KMS-11 (cell line): ENCODE results near the gene STXBP3.

ENCODE experiments used
- H2AFZ ChIP-seq: fragments of 200-600 bp; sonication (generic); 2 replicates; pipeline ENCODE4 v1.6.1; 2016; ENCODE audit warnings: antibody characterized with exemption, mixed run types, low read depth
- H3K27ac ChIP-seq: fragments of 200-600 bp; sonication (generic); 2 replicates; pipeline ENCODE4 v1.6.1; 2016; ENCODE audit warnings: mild to moderate bottlenecking, mixed run types
- H3K27me3 ChIP-seq: fragments of 200-600 bp; sonication (generic); 2 replicates; pipeline ENCODE4 v1.6.1; 2017; ENCODE audit warnings: mild to moderate bottlenecking, low read depth, mixed run types, moderate library complexity; ENCODE audit not compliant: insufficient read depth
- H3K36me3 ChIP-seq: fragments of 200-600 bp; sonication (generic); 2 replicates; pipeline ENCODE4 v1.6.1; 2017; ENCODE audit warnings: mild to moderate bottlenecking, mixed run types; ENCODE audit not compliant: insufficient read depth
- H3K4me1 ChIP-seq: fragments of 200-600 bp; sonication (generic); 2 replicates; pipeline ENCODE4 v1.6.1; 2016; ENCODE audit warnings: mild to moderate bottlenecking, low read depth, mixed run types; ENCODE audit not compliant: poor library complexity, severe bottlenecking
- H3K4me2 ChIP-seq: fragments of 200-600 bp; sonication (generic); 2 replicates; pipeline ENCODE4 v1.7.0; 2016; ENCODE audit warnings: mild to moderate bottlenecking, mixed run types
- H3K4me3 ChIP-seq: fragments of 200-600 bp; sonication (generic); IDR thresholded peaks from 2 replicates; pipeline ENCODE4 v1.6.1; 2017; ENCODE audit warnings: low read depth, low read length, mixed read lengths; ENCODE audit not compliant: insufficient read depth
- H3K79me2 ChIP-seq: fragments of 200-600 bp; sonication (generic); 2 replicates; pipeline ENCODE4 v1.6.1; 2016; ENCODE audit warnings: low read depth, mixed run types; ENCODE audit not compliant: insufficient read depth
- H3K9ac ChIP-seq: fragments of 200-600 bp; sonication (generic); 2 replicates; pipeline ENCODE4 v1.6.1; 2016; ENCODE audit warnings: mild to moderate bottlenecking, mixed run types
- H4K20me1 ChIP-seq: fragments of 200-600 bp; sonication (generic); 2 replicates; pipeline ENCODE4 v1.6.1; 2016; ENCODE audit warnings: mild to moderate bottlenecking, mixed run types; ENCODE audit not compliant: insufficient read depth
- CTCF ChIP-seq: fragments of 200-600 bp; sonication (generic); conservative IDR thresholded peaks from 2 replicates; pipeline ENCODE4 v1.6.1; 2017; ENCODE audit warnings: low read depth, mild to moderate bottlenecking, antibody characterized with exemption, low read length, moderate library complexity, mixed read lengths

The STXBP3 gene

GRCh38 chr1:108712606-108713150 is 33.8 kb upstream of the STXBP3 start, which contains the start of gene FNDC7:
Gene FNDC7, plus strand, starts transcription at chr1:108712908. Its CDS starts 26 bp downstream, at chr1:108712934.
- Histone ChIP-seq H3K27me3 (no peaks in the 10 kb centered on the region), H4K20me1 (no peaks in the 10 kb centered on the region), H3K9ac (no peak within 1 kb of the TSS), H3K79me2 (no peaks in the 10 kb centered on the region), H3K27ac (no peak within 1 kb of the TSS), H3K4me2 (no peak within 1 kb of the TSS), H2AFZ (no peak within 1 kb of the TSS), H3K4me3 (no peak within 1 kb of the TSS), H3K4me1 (no peaks in the 10 kb centered on the region), H3K36me3 (no peaks in the 10 kb centered on the region)
- no peak for TF ChIP-seq CTCF

GRCh38 chr1:108715932-108716331 is 30.5 kb upstream of the STXBP3 start:
- Histone ChIP-seq H3K36me3 (no peaks in the 10 kb centered on the region), H3K27me3 (no peaks in the 10 kb centered on the region), H3K27ac (no peak overlapping the region), H3K79me2 (no peaks in the 10 kb centered on the region), H3K4me1 (no peaks in the 10 kb centered on the region), H2AFZ (no peak overlapping the region), H3K9ac (no peak overlapping the region), H3K4me2 (no peak overlapping the region), H3K4me3 (no peak overlapping the region), H4K20me1 (no peaks in the 10 kb centered on the region)
- no peak for TF ChIP-seq CTCF

GRCh38 chr1:108716437-108717230 is 29.8 kb upstream of the STXBP3 start:
- Histone ChIP-seq H3K27ac (no peak overlapping the region), H3K27me3 (no peaks in the 10 kb centered on the region), H4K20me1 (no peaks in the 10 kb centered on the region), H3K9ac (no peak overlapping the region), H2AFZ (no peak overlapping the region), H3K79me2 (no peaks in the 10 kb centered on the region), H3K4me3 (no peak overlapping the region), H3K36me3 (no peaks in the 10 kb centered on the region), H3K4me1 (no peaks in the 10 kb centered on the region), H3K4me2 (no peak overlapping the region)
- TF ChIP-seq CTCF = no peak

GRCh38 chr1:108717774-108718316 is 28.6 kb upstream of the STXBP3 start:
- Histone ChIP-seq H3K27me3 (no peaks in the 10 kb centered on the region), H3K79me2 (no peaks in the 10 kb centered on the region), H3K27ac (no peak overlapping the region), H2AFZ (no peak overlapping the region), H4K20me1 (no peaks in the 10 kb centered on the region), H3K4me3 (no peak overlapping the region), H3K36me3 (no peaks in the 10 kb centered on the region), H3K4me1 (no peaks in the 10 kb centered on the region), H3K9ac (no peak overlapping the region), H3K4me2 (no peak overlapping the region)
- no peak for TF ChIP-seq CTCF
